NCI-H510A (cell line): ENCODE results near the gene EFCAB7.

Experiments
- DNase-seq: peaks from one replicate; lab custom pipeline; 2025; lab: John Stamatoyannopoulos, UW

EFCAB7 gene

DNA sequence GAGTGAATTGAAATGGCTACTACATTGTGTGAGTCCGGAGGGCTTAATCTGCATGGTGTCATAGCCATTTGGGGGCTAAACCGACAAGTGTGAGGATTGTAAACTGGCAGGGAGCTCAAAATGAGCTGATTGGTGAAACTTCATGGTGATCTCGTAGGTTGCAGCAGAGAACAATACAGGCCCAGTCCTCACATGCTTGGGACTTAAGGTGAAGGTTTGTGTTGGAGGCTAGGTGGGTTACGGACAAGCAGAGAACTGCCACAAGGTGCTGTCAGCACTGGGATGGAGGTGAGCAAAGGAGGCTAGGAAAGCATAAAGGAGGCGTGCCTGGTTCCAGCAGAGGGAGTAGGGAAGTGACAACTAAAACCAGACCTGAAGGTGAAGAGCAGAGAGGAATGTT lies 79.3 kb downstream of the EFCAB7 start:
- no peak for DNase-seq

DNA sequence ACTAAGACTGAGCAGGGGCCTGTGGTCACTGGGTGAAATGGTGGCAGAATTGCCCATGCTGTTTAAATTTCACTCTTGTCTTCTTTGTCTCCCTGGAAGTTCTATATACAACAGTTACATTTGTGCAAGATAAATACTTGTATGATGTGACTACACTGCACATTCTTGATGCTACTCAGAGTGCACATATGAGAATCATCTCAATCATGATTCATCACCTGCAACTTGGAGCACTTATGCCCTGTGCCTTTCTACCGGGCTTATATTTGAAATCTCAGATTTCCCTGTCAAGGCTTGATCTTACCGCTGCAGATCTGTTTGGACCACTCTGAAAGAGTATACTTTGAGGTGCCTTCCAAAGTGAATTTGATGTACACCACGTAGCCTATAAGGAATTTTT lies 80.5 kb downstream of the EFCAB7 start:
- no peak for DNase-seq

DNA sequence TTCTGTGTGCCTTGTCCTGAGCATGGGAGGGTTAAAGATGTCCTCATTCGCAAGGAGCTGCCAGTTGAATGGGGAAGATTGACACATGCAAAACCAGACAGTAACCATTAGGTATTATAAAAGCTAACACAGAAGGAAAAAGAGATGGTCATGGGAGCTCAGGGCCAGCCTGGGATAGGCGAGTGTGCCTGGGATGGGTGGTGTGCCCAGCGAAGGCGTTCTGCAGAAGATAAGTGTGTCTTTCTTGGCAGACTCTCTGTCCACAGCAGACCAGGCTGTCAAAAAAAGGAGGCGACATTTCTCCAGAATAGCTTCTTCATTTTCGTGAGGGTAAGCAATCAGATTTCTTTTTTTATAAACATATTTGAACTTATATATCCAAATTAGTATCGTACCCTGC lies 84.0 kb downstream of the EFCAB7 start:
- no peak for DNase-seq

- DNase-seq, result no peak
Measured at GRCh38 chr1:63611231-63611630, 87.9 kb downstream of the EFCAB7 start.

- no peak for DNase-seq
Measured at GRCh38 chr1:63612564-63612963, 89.2 kb downstream of the EFCAB7 start.

- DNase-seq, result no peak
Measured at GRCh38 chr1:63612971-63613370, 89.6 kb downstream of the EFCAB7 start.

DNA sequence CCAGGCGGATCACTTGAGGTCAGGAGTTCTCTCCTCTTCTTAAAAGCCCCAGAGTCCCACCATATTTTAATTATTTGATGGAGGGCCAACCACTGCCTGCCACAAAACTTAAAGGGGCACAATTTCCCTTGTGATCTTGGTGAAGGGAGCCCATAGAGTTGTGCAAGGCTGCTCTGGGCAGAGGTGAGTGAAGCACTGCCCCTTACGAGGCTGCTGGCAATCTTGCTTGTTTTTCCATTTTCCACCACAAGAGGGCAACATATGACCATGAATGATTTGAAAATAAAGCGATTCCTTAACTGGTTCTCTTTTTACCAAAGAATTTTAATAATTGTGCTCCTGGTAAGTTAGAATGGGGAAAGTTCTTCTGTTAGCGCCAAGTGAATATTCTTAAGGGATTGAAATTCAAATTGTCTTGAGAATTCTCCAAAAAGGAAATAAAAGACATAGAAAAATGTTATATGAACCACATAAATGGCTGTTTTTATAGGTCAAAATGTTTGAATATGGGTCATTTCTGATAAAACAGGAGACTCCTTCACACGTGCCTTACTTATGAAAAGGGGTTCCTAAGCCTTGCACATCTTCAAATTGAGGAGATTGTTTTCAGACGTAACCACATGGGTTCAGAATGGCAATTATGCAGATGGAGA lies 92.6 kb downstream of the EFCAB7 start:
- DNase-seq, result no peak

- no peak for DNase-seq
Measured at GRCh38 chr1:63617450-63617849, 94.1 kb downstream of the EFCAB7 start.

DNA sequence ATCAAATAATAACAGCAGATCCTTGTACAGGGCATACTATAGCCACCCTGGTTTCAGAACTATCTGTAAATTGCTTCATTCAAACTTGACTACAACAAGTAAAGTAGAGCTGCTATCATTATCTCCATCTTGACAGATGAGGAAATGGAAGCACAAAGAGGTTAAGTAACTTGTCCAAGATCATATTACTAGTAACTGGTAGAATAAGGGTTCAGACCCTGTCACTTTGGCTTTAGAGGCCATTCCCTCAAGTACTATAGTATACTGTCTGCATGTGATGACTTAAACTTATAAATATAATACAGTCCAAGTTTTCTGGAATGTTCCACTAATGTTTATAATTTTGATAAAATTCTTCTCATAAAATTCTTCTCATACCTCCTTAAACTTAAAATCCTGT lies 94.7 kb downstream of the EFCAB7 start:
- no peak for DNase-seq

DNA sequence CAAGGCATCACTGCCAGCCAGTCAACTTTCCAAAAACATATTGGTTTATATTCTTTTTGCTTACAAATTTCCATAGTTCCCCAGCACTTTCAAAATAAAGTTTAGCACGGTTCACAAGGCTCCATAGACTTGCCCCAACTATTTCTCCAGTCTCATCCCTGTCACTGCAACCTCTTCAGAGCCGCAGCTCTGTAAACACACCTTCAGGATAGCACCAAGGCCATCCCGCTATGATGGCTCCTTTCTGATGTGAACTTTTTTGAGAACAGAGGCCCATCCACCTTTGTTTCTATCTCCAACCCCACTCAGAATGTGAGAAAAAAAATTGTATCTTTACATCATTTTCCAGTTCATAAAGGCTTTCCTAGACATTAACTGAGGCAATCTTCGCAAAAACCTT lies 96.2 kb downstream of the EFCAB7 start:
- DNase-seq, result no peak

DNA sequence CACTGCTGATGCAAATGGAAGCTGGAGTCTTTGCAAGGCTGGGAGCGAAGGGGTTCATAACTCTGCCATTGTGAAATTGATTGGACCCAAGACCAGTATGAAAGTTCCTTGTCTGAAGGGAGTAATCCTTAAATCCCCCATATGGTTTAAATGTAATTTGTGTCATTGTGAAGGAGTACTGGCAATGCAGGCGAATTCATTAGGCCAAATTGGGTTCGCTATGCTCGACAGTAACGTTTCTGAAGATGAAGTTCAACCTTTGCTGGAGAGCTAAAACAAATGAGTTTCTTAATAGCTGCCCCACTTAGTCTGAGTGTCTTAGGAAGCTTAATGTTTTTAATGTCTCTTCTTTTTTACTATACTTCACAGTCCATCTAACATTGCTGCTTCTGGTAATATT lies 97.3 kb downstream of the EFCAB7 start:
- DNase-seq, result no peak

DNA sequence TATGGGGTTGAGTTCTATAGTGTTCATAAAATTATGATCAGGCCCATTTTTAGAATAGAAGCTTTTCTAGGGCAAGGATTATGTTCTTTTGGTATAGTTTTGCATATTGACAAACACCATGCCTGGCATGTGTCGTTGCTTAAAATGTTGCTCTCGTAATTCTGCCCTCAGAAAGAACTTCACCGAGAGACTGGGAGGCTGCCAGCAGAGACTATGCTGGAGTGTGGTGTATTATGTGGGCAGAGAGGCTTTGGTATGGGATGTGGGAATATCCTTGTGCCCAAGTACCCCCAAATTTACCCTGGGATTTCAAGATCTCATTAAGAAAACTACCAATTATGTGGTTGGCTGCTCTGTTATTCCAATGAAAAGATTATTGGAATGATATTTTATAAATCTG lies 97.8 kb downstream of the EFCAB7 start:
- no peak for DNase-seq

DNA sequence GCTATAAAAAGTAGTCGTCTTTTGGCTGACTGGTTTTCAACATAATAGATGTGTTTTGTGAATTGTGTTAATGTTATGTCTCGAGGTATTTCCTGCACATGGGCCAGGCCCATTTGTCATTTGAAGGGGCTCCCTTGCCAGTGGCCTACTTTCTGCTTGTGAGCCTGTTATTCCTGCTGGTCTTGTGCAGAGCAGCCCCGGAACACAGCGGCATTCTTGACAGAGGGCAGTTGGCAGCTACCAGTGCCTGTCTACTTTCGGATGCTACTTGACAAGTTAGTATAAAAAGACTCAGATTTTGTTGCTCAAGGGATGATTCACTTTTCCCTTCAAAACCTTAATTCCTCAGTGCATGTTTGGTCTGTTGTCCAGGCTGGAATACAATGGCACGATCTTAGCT lies 98.4 kb downstream of the EFCAB7 start:
- no peak for DNase-seq
